Pancreas (tissue), 10 donors: ENCODE data around the gene FAM210B. TPM values are rescaled to one million over a fixed set of nuclear protein-coding genes. Genes with fewer than 3 reads are reported as not detected.

Experiments
- ATAC-seq, 4 donors: fragments of 200-7000 bp; cut with Tn5 transposase; one replicate each; pipeline versions ENCODE4 v1.8.0 to v1.9.1; 2020; ENCODE audit warnings: mild to moderate bottlenecking in 4 of 4, moderate library complexity in 4 of 4
- DNase-seq, 6 donors: peaks; one replicate each; pipeline ENCODE4 v3.0.0-alpha.2; 2020
- FAIRE-seq: peaks from 2 replicates; lab custom pipeline; 2012; peaks lifted over from hg19 to GRCh38; lab: Jason Lieb, UNC
- H3K27ac ChIP-seq, 4 donors: fragments of 200-600 bp; sonication (generic); 1 replicate in 3 of 4; 2 replicates in 1 of 4; pipeline versions ENCODE4 v1.5.0 to v1.8.0; 2020
- H3K27me3 ChIP-seq, 4 donors: fragments of 200-600 bp; one replicate each; pipeline ENCODE4 v1.8.0; 2021
- H3K36me3 ChIP-seq, 3 donors: fragments of 200-600 bp; sonication (generic) in 1 of 3; one replicate each; pipeline versions ENCODE4 v1.5.0 to v1.8.0; 2020 to 2021
- H3K4me1 ChIP-seq, 3 donors: fragments of 200-600 bp; one replicate each; pipeline ENCODE4 v1.8.0; 2021
- H3K4me3 ChIP-seq, 4 donors: fragments of 200-600 bp; sonication (generic) in 2 of 4; one replicate each; pipeline versions ENCODE4 v1.5.0 to v1.8.0; 2020 to 2021
- H3K9me3 ChIP-seq, 4 donors: fragments of 200-600 bp; one replicate each; pipeline ENCODE4 v1.8.0; 2021
- WGBS, 2 donors: extraction: QIAGEN DNeasy Blood & Tissue Kit; methylation state at CpG; one replicate each; pipeline ENCODE4 v1.1.7; 2013; 5-methylcytosine and 5-hydroxymethylcytosine counted together
- intact Hi-C, 3 donors: fragments of 100-400 bp; cut with DNase I; formaldehyde crosslinking; loops; one replicate each; pipeline versions ENCODE4 v1.11.1 to v1.14.2; 2022
- polyA plus RNA-seq, 2 donors: library from polyadenylated mRNA; stranded (reverse); fragments of 200-250 nt; gene quantifications; one replicate each; pipeline ENCODE4 v1.2.3, GENCODE V29; 2013
- total RNA-seq, 6 donors: library from RNA; stranded (reverse); fragmentation: NEBNext Ultra II Directional in 4 of 6; extraction: Animal tissue kit (Norgen Biotek cat#: 25700) in 4 of 6; gene quantifications; one replicate each; pipeline versions ENCODE4 v1.2.1 to v1.2.4, GENCODE V29; 2021 to 2023
- TF ChIP-seq, protein P1 (sequence below), 4 donors: fragments of 200-600 bp; sonication (generic) in 3 of 4; IDR thresholded peaks; one replicate each; pipeline versions ENCODE4 v1.5.0 to v1.8.0; 2021; ENCODE audit warnings: antibody characterized with exemption in 4 of 4
- donor health status: healthy with polysubstance abuse.
- donor health status: DM: no; HTN: no; CAD: no; lungs with moderate emphysema.
- donor health status: DM: no; HTN: no; CAD: no.
- donor health status: control.
- donor health status: control.
- donor health status: Bipolar disorder and iron deficiency.
- donor health status: DM: yes; HTN: yes; CAD: no.
- donor health status: DM: no; HTN: no; CAD: no.
- donor health status: DM: no; HTN: no; CAD: no.
- donor health status: DM: yes; HTN: yes; CAD: no.

The FAM210B gene
- total and polyA plus RNA-seq, 8 donors, result 13.1 to 29.6 (median 24.8) TPM

- FAIRE-seq (no peak), DNase-seq (peak; percentile 36 to 86 (median 53)), ATAC-seq (peak; percentile 32 to 66 (median 64))
- H3K4me1 ChIP-seq, result peaks cover 0 to 6% (median 0%) of the 10 kb centered on the region in 3 donors
- H3K27ac ChIP-seq, result peak overlapping the region; percentile 24 to 62 (median 50)
- H3K36me3 ChIP-seq, result no peaks in the 10 kb centered on the region
- H3K27me3 ChIP-seq, result no peaks in the 10 kb centered on the region
- intact Hi-C loops, result no loop called here
- H3K4me3 ChIP-seq, result peak overlapping the region; percentile 87 to 96 (median 95)
- WGBS, 2 donors, result 9 to 10% methylated on average over 50 to 51 of the region's 51 CpGs
- no peaks in the 10 kb centered on the region for H3K9me3 ChIP-seq
- TF ChIP-seq, protein P1, sequence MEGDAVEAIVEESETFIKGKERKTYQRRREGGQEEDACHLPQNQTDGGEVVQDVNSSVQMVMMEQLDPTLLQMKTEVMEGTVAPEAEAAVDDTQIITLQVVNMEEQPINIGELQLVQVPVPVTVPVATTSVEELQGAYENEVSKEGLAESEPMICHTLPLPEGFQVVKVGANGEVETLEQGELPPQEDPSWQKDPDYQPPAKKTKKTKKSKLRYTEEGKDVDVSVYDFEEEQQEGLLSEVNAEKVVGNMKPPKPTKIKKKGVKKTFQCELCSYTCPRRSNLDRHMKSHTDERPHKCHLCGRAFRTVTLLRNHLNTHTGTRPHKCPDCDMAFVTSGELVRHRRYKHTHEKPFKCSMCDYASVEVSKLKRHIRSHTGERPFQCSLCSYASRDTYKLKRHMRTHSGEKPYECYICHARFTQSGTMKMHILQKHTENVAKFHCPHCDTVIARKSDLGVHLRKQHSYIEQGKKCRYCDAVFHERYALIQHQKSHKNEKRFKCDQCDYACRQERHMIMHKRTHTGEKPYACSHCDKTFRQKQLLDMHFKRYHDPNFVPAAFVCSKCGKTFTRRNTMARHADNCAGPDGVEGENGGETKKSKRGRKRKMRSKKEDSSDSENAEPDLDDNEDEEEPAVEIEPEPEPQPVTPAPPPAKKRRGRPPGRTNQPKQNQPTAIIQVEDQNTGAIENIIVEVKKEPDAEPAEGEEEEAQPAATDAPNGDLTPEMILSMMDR (IDR thresholded peaks at IDR 0.05), result no peak
These were observed 698 bp downstream of the FAM210B start for GRCh38 chr20:56359212-56360132.

- DNase-seq (peak in 1 of 6 donors; percentile 17), FAIRE-seq (no peak), ATAC-seq (peak in 3 of 4 donors; percentile 1 to 6 (median 6))
- Histone ChIP-seq H3K36me3 (peaks cover 0 to 2% (median 0%) of the 10 kb centered on the region in 3 donors), H3K27ac (peak overlapping the region in 1 of 4 donors; percentile 62), H3K4me1 (peaks cover 0 to 6% (median 0%) of the 10 kb centered on the region in 3 donors), H3K4me3 (peak overlapping the region in 3 of 4 donors; percentile 95 to 96 (median 95)), H3K9me3 (no peaks in the 10 kb centered on the region), H3K27me3 (no peaks in the 10 kb centered on the region)
- WGBS, 2 donors, result 62 to 71% methylated on average over 14 of the region's 14 CpGs
- intact Hi-C loops, result no loop called here
- TF ChIP-seq, protein P1 (IDR thresholded peaks at IDR 0.05), result no peak
These were observed 1.5 kb downstream of the FAM210B start for GRCh38 chr20:56360133-56360907.

GRCh38 chr20:56360908-56361205, 2.1 kb downstream of the FAM210B start:
- H3K4me3 ChIP-seq, result no peak overlapping the region
- TF ChIP-seq, protein P1 (IDR thresholded peaks at IDR 0.05), result no peak
- H3K27ac ChIP-seq, result no peak overlapping the region
- H3K4me1 ChIP-seq, result peaks cover 0 to 6% (median 0%) of the 10 kb centered on the region in 3 donors
- no peaks in the 10 kb centered on the region for H3K9me3 ChIP-seq
- no peaks in the 10 kb centered on the region for H3K27me3 ChIP-seq
- intact Hi-C loops, result no loop called here
- H3K36me3 ChIP-seq, result peaks cover 0 to 8% (median 0%) of the 10 kb centered on the region in 3 donors
- DNase-seq (no peak), FAIRE-seq (no peak), ATAC-seq (no peak)
- 85 to 89% methylated on average over 8 of the region's 8 CpGs for WGBS, 2 donors

GRCh38 chr20:56361900-56362299, 3.1 kb downstream of the FAM210B start:
- intact Hi-C loops, result no loop called here
- WGBS, 2 donors, result 90 to 94% methylated on average over 8 of the region's 8 CpGs
- no peak overlapping the region for H3K27ac ChIP-seq
- no peaks in the 10 kb centered on the region for H3K27me3 ChIP-seq
- DNase-seq (no peak), FAIRE-seq (no peak), ATAC-seq (no peak)
- H3K36me3 ChIP-seq, result peaks cover 0 to 18% (median 8%) of the 10 kb centered on the region in 3 donors
- peaks cover 0 to 6% (median 0%) of the 10 kb centered on the region in 3 donors for H3K4me1 ChIP-seq
- TF ChIP-seq, protein P1 (IDR thresholded peaks at IDR 0.05), result no peak
- H3K9me3 ChIP-seq, result no peaks in the 10 kb centered on the region
- no peak overlapping the region for H3K4me3 ChIP-seq
